Caco-2 (cell line): Measurements from ENCODE around the gene AGAP1. TPM values are rescaled to one million over a fixed set of nuclear protein-coding genes. Genes with fewer than 3 reads are reported as not detected.

ENCODE experiments used
- BruUV-seq: library from RNA; stranded (reverse); fragments of 400-500 nt; replicated peaks from 2 replicates; lab custom pipeline; 2021; lab: Mats Ljungman, UMichigan
- CTCF ChIA-PET: fragments of 300-600 bp; sonication (Branson Sonifier 250); formaldehyde crosslinking; loops from one replicate; lab custom pipeline; 2022; ENCODE audit warnings: antibody characterized with exemption; lab: Charles Lee
- POLR2A ChIA-PET: fragments of 300-600 bp; sonication (Branson Sonifier 250); formaldehyde crosslinking; loops from one replicate; lab custom pipeline; 2022; ENCODE audit warnings: antibody characterized with exemption; lab: Charles Lee
- DNase-seq, 2 experiments: peaks; one replicate each; pipeline versions ENCODE4 v3.0.0 to v3.0.0-alpha.2; 2020 to 2022
- H3K27me3 ChIP-seq: replicated peaks from 2 replicates; pipeline ENCODE4 v1.6.0; 2011; ENCODE audit warnings: low read length; ENCODE audit not compliant: control insufficient read depth, insufficient read depth
- H3K36me3 ChIP-seq: 2 replicates; pipeline ENCODE4 v1.5.1; 2011; ENCODE audit warnings: low read length; ENCODE audit not compliant: control insufficient read depth, insufficient read depth
- H3K4me1 ChIP-seq: fragments of 250-450 bp; sonication (Bioruptor Pico); 2 replicates; pipeline ENCODE4 v1.5.1; 2020; ENCODE audit warnings: mild to moderate bottlenecking
- H3K4me3 ChIP-seq: 2 replicates; pipeline ENCODE4 v1.5.1; 2011; ENCODE audit warnings: low read depth, mild to moderate bottlenecking, control low read depth, low read length
- H3K9me3 ChIP-seq: fragments of 250-450 bp; sonication (Bioruptor Pico); 2 replicates; pipeline ENCODE4 v1.5.1; 2020; ENCODE audit warnings: mild to moderate bottlenecking, moderate library complexity
- H3K27ac Mint-ChIP-seq: one replicate; pipeline ENCODE4 v1.8.0; 2022; ENCODE audit warnings: mixed read lengths; ENCODE audit not compliant: unreplicated experiment
- H3K27me3 Mint-ChIP-seq: one replicate; pipeline ENCODE4 v1.8.0; 2022; ENCODE audit warnings: mixed read lengths; ENCODE audit not compliant: insufficient read depth, unreplicated experiment
- H3K36me3 Mint-ChIP-seq: one replicate; pipeline ENCODE4 v1.8.0; 2022; ENCODE audit warnings: mild to moderate bottlenecking, mixed read lengths; ENCODE audit not compliant: insufficient read depth, unreplicated experiment
- H3K4me1 Mint-ChIP-seq: one replicate; pipeline ENCODE4 v1.8.0; 2022; ENCODE audit warnings: low read depth, mixed read lengths; ENCODE audit not compliant: unreplicated experiment
- H3K4me3 Mint-ChIP-seq: one replicate; pipeline ENCODE4 v1.8.0; 2022; ENCODE audit warnings: mild to moderate bottlenecking, moderate library complexity, mixed read lengths; ENCODE audit not compliant: unreplicated experiment
- H3K9me3 Mint-ChIP-seq: one replicate; pipeline ENCODE4 v1.8.0; 2022; ENCODE audit warnings: mixed read lengths; ENCODE audit not compliant: unreplicated experiment
- CTCF ChIP-seq, 2 experiments: fragments of 200-600 bp in 1 of 2; IDR thresholded peaks; 1 replicate in 1 of 2; 2 replicates in 1 of 2; pipeline versions ENCODE4 v1.5.1 to v1.8.0; 2011 to 2022; ENCODE audit warnings: antibody characterized with exemption in 1 of 2, control low read depth in 1 of 2, inconsistent platforms in 1 of 2, low read depth in 1 of 2, low read length in 1 of 2, mild to moderate bottlenecking in 1 of 2, moderate library complexity in 1 of 2; ENCODE audit not compliant: insufficient read depth in 1 of 2, severe bottlenecking in 1 of 2, unreplicated experiment in 1 of 2
- intact Hi-C: fragments of 100-400 bp; cut with micrococcal nuclease; formaldehyde crosslinking; loops from one replicate; pipeline ENCODE4 v1.10.0; 2022; ENCODE audit not compliant: unreplicated experiment
- total RNA-seq: library from RNA; stranded (reverse); gene quantifications from 2 replicates; pipeline ENCODE4 v1.2.3, GENCODE V29; 2022

Gene AGAP1
- total RNA-seq, 1 experiment from 2014 or later: 41.7 TPM

- H3K4me3 ChIP-seq: no peak overlapping the region
- Mint-ChIP-seq H3K27ac (no peak overlapping the region), H3K27me3 (no peaks in the 10 kb centered on the region), H3K4me3 (no peak overlapping the region), H3K4me1 (peaks cover 6% of the 10 kb centered on the region), H3K36me3 (peaks cover 12% of the 10 kb centered on the region), H3K9me3 (no peaks in the 10 kb centered on the region)
- BruUV-seq: no TSS peak
- H3K36me3 ChIP-seq: no peaks in the 10 kb centered on the region
- ChIA-PET POLR2A (no interaction called here), CTCF (no interaction called here)
- DNase-seq: no peak
- intact Hi-C loops: no loop called here
- H3K9me3 ChIP-seq: no peaks in the 10 kb centered on the region
- no peaks in the 10 kb centered on the region for H3K4me1 ChIP-seq
- no peak for TF ChIP-seq CTCF (IDR thresholded peaks at IDR 0.05; ENCODE audit: insufficient read depth in 1 of 2, low read depth in 1 of 2, low read length in 1 of 2, severe bottlenecking in 1 of 2, unreplicated experiment in 1 of 2)
- H3K27me3 ChIP-seq: no peaks in the 10 kb centered on the region
Observed at GRCh38 chr2:235588750-235589149, 94.9 kb downstream of the AGAP1 start.

GRCh38 chr2:235591231-235591730 lies 97.4 kb downstream of the AGAP1 start:
- intact Hi-C loops: loop anchor here (5.0 kb wide), 1 partner anchor 159 kb away; no protein-coding TSS in a partner anchor
- no peak for TF ChIP-seq CTCF (IDR thresholded peaks at IDR 0.05; ENCODE audit: insufficient read depth in 1 of 2, low read depth in 1 of 2, low read length in 1 of 2, severe bottlenecking in 1 of 2, unreplicated experiment in 1 of 2)
- POLR2A ChIA-PET: no interaction called here

GRCh38 chr2:235591921-235592320 lies 98.1 kb downstream of the AGAP1 start:
- CTCF ChIA-PET: interaction anchor here (0.7 kb wide), 1 partner anchor 154 kb away, joined by 3 read pairs; no protein-coding TSS in a partner anchor
- intact Hi-C loops: loop anchor here (5.0 kb wide), 1 partner anchor 160 kb away; no protein-coding TSS in a partner anchor
- Mint-ChIP-seq H3K9me3 (no peaks in the 10 kb centered on the region), H3K27me3 (no peaks in the 10 kb centered on the region), H3K27ac (no peak overlapping the region), H3K36me3 (peaks cover 12% of the 10 kb centered on the region), H3K4me1 (peaks cover 6% of the 10 kb centered on the region), H3K4me3 (no peak overlapping the region)
- no peaks in the 10 kb centered on the region for H3K9me3 ChIP-seq
- H3K4me3 ChIP-seq: no peak overlapping the region
- no peaks in the 10 kb centered on the region for H3K4me1 ChIP-seq
- BruUV-seq: no TSS peak
- no peak for TF ChIP-seq CTCF (IDR thresholded peaks at IDR 0.05; ENCODE audit: insufficient read depth in 1 of 2, low read depth in 1 of 2, low read length in 1 of 2, severe bottlenecking in 1 of 2, unreplicated experiment in 1 of 2)
- DNase-seq: no peak
- H3K36me3 ChIP-seq: no peaks in the 10 kb centered on the region
- no peaks in the 10 kb centered on the region for H3K27me3 ChIP-seq
- POLR2A ChIA-PET: no interaction called here

More at GRCh38 chr2:235591231-235591730, 97.4 kb downstream of the AGAP1 start:
- H3K36me3 Mint-ChIP-seq: peaks cover 12% of the 10 kb centered on the region
- Histone ChIP-seq H3K9me3 (no peaks in the 10 kb centered on the region), H3K4me1 (no peaks in the 10 kb centered on the region), H3K27me3 (no peaks in the 10 kb centered on the region), H3K36me3 (no peaks in the 10 kb centered on the region), H3K4me3 (no peak overlapping the region)
- H3K27me3 Mint-ChIP-seq: no peaks in the 10 kb centered on the region
- peaks cover 6% of the 10 kb centered on the region for H3K4me1 Mint-ChIP-seq
- no peak for DNase-seq
- no peak overlapping the region for H3K27ac Mint-ChIP-seq
- H3K4me3 Mint-ChIP-seq: no peak overlapping the region
- H3K9me3 Mint-ChIP-seq: no peaks in the 10 kb centered on the region
- BruUV-seq: no TSS peak
- CTCF ChIA-PET: no interaction called here
